Measurements from ENCODE around the gene TCOF1. TPM values are rescaled to one million over a fixed set of nuclear protein-coding genes. Genes with fewer than 3 reads are reported as not detected.

TCOF1 gene
- total RNA-seq, 4 donors from 2014 or later = 9.4 to 40.0 (median 20.1) TPM

GRCh38 chr5:150323819-150324218 is 33.7 kb upstream of the TCOF1 start:
- no peaks in the 10 kb centered on the region for H3K9me3 ChIP-seq
- DNase-seq = no peak
- H3K4me3 ChIP-seq = no peak overlapping the region
- intact Hi-C loops (cut with DNase I; ENCODE audit: low total_unique reads) = no loop called here
- TF ChIP-seq CTCF (IDR thresholded peaks at IDR 0.05) (no peak), POLR2A (IDR thresholded peaks at IDR 0.05) (no peak)
- no peak overlapping the region for H3K27ac ChIP-seq
- H3K4me1 ChIP-seq = peaks cover 0 to 3% of the 10 kb centered on the region in 2 donors
- H3K36me3 ChIP-seq = no peaks in the 10 kb centered on the region
- H3K27me3 ChIP-seq = no peaks in the 10 kb centered on the region

GRCh38 chr5:150325426-150325825 is 32.1 kb upstream of the TCOF1 start:
- H3K4me1 ChIP-seq = no peaks in the 10 kb centered on the region
- no peaks in the 10 kb centered on the region for H3K27me3 ChIP-seq
- no peak overlapping the region for H3K4me3 ChIP-seq
- intact Hi-C loops (cut with DNase I; ENCODE audit: low total_unique reads) = no loop called here
- TF ChIP-seq POLR2A (IDR thresholded peaks at IDR 0.05) = no peak
- no peak for TF ChIP-seq CTCF (IDR thresholded peaks at IDR 0.05)
- H3K27ac ChIP-seq = no peak overlapping the region
- H3K36me3 ChIP-seq = no peaks in the 10 kb centered on the region
- no peaks in the 10 kb centered on the region for H3K9me3 ChIP-seq
- no peak for DNase-seq

- Histone ChIP-seq H3K27ac (no peak overlapping the region), H3K27me3 (no peaks in the 10 kb centered on the region), H3K9me3 (no peaks in the 10 kb centered on the region), H3K36me3 (no peaks in the 10 kb centered on the region), H3K4me3 (no peak overlapping the region), H3K4me1 (no peaks in the 10 kb centered on the region)
- no peak for DNase-seq
- intact Hi-C loops (cut with DNase I; ENCODE audit: low total_unique reads) = no loop called here
- TF ChIP-seq CTCF (IDR thresholded peaks at IDR 0.05) (no peak), POLR2A (IDR thresholded peaks at IDR 0.05) (no peak)
Measured at GRCh38 chr5:150326707-150327106, 30.8 kb upstream of the TCOF1 start.

GRCh38 chr5:150327139-150327538 is 30.4 kb upstream of the TCOF1 start:
- DNase-seq = no peak
- Histone ChIP-seq H3K4me3 (no peak overlapping the region), H3K27ac (no peak overlapping the region), H3K36me3 (no peaks in the 10 kb centered on the region), H3K4me1 (no peaks in the 10 kb centered on the region), H3K27me3 (no peaks in the 10 kb centered on the region), H3K9me3 (no peaks in the 10 kb centered on the region)
- no peak for TF ChIP-seq CTCF (IDR thresholded peaks at IDR 0.05)
- no peak for TF ChIP-seq POLR2A (IDR thresholded peaks at IDR 0.05)
- intact Hi-C loops (cut with DNase I; ENCODE audit: low total_unique reads) = no loop called here

- no peak for DNase-seq
- intact Hi-C loops (cut with DNase I; ENCODE audit: low total_unique reads) = no loop called here
- H3K4me3 ChIP-seq = no peak overlapping the region
- H3K4me1 ChIP-seq = no peaks in the 10 kb centered on the region
- TF ChIP-seq CTCF (IDR thresholded peaks at IDR 0.05) (no peak), POLR2A (IDR thresholded peaks at IDR 0.05) (no peak)
- H3K27me3 ChIP-seq = no peaks in the 10 kb centered on the region
- H3K9me3 ChIP-seq = no peaks in the 10 kb centered on the region
- H3K27ac ChIP-seq = no peak overlapping the region
- no peaks in the 10 kb centered on the region for H3K36me3 ChIP-seq
Measured at GRCh38 chr5:150328515-150328914, 29.0 kb upstream of the TCOF1 start.
